Measurements from ENCODE around the gene RAB2B.

The RAB2B gene

GRCh38 chr14:21415329-21415728, 61.4 kb downstream of the RAB2B start:
- no peak for TF ChIP-seq CTCF (conservative IDR thresholded peaks at IDR 0.05; ENCODE audit: low read depth)
- no peak overlapping the region for H3K27ac ChIP-seq
- ChIA-PET POLR2A (ENCODE audit: low non-redundant PET) (interaction anchor here (0.6 kb wide), 1 partner anchor 12 kb away, joined by 8 read pairs; no protein-coding TSS in a partner anchor), CTCF (no interaction called here)
- DNase-seq (ENCODE audit: low spot score), result no peak

DNA sequence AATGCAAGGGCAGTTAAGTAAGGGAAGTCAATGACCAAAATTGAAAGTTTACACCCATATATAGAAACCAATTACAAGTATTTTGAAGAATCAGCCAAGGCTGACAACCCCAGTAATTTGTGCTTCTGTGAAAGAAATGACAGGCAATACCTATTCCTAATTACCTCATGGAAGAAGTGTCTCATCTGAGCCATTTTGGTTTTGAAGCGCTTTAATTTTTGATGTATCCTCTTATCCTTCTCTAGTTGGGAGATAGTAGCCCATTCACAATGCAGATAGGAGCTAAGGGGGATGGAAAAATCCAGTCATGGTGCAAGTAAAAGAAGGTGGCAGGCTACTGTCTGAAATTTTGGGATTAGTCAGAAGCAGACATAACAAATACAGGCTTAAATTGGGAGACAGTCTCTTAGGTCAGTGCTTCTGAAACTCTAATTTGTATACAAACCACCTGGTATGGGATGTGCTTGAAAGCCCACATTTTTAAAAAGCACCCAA, 62.6 kb downstream of the RAB2B start:
- H3K27ac ChIP-seq, result no peak overlapping the region
- no peak for DNase-seq (ENCODE audit: low spot score)
- ChIA-PET POLR2A (ENCODE audit: low non-redundant PET) (no interaction called here), CTCF (no interaction called here)
- TF ChIP-seq CTCF (conservative IDR thresholded peaks at IDR 0.05; ENCODE audit: low read depth), result no peak
